Right atrium auricular region (tissue), 2 donors: ENCODE results near the gene HSCB. TPM values are rescaled to one million over a fixed set of nuclear protein-coding genes. Genes with fewer than 3 reads are reported as not detected.
"Not testable (repeated sequence)": the region's sequence is repeated elsewhere in the genome, so short reads cannot be mapped to it uniquely, and the experiment has no call there.

Experiments
- DNase-seq: peaks from one replicate; pipeline ENCODE4 v3.0.0-alpha.2; 2019; ENCODE audit warnings: low spot score
- H3K27ac ChIP-seq, 2 donors: fragments of 200-600 bp; sonication (generic); 1 replicate in 1 of 2; 2 replicates in 1 of 2; pipeline ENCODE4 v1.5.1; 2016 to 2019
- H3K27me3 ChIP-seq, 2 donors: fragments of 200-600 bp; sonication (generic); one replicate each; pipeline versions ENCODE4 v1.5.1 to v1.6.0; 2017 to 2019
- H3K36me3 ChIP-seq: fragments of 200-600 bp; sonication (generic); one replicate; pipeline ENCODE4 v1.5.1; 2016
- H3K4me1 ChIP-seq, 2 donors: fragments of 200-600 bp; sonication (generic); one replicate each; pipeline versions ENCODE4 v1.5.1 to v1.6.0; 2017 to 2019
- H3K4me3 ChIP-seq, 2 donors: fragments of 200-600 bp; sonication (generic); 1 replicate in 1 of 2; 2 replicates in 1 of 2; pipeline ENCODE4 v1.5.1; 2017 to 2019; ENCODE audit warnings: mild to moderate bottlenecking in 1 of 2, moderate library complexity in 1 of 2
- H3K9me3 ChIP-seq, 2 donors: fragments of 200-600 bp; sonication (generic); one replicate each; pipeline ENCODE4 v1.5.1; 2019
- total RNA-seq, 2 donors: library from RNA; depleted of rRNA; stranded (reverse); fragments of >200 nt; gene quantifications; one replicate each; pipeline ENCODE4 v1.1.0, GENCODE V29; 2016
- TF ChIP-seq, protein P1 (sequence below), 2 donors: fragments of 200-600 bp; sonication (generic); IDR thresholded peaks; one replicate each; pipeline ENCODE4 v1.5.1; 2019; ENCODE audit warnings: antibody characterized with exemption in 2 of 2

Gene HSCB
- total RNA-seq, 2 donors from 2014 or later: 11.9 to 12.6 TPM

DNA sequence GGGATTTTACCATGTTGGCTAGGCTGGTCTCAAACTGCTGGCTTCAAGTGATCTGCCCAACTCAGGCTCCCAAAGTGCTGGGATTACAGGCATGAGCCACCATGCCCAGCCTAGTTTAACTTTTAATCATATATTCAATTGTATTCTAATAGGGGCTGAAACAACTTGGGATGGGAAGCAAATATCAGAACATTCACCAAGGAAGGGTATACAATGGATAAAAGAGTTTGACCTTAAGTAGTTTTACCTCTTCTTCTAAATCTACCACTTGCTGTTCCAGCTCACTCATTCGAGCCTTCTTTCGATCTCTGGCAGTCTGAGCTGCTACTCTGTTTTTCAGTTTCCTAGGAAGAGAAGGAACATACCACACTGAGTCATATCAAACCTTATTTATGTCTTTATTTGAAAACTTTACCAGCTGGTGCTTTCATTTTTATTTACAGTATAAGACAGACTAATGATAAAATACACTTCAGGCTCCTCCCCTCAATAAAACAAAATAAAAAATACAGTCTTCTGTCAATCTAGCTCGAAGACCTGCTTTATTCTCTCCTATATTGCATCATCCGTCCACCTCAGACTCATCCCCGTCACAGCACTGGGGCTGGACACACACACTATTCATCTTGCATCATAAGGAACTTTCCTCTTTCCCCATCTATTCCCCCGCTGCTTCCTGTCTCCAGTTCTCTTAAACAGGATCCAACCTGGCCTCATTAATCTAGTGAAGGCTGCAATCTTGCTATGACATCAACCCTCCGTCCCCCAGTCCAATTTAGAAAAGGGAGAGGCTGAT lies 57.2 kb downstream of the HSCB start:
- H3K4me3 ChIP-seq: peak overlapping the region; percentile 96 to 99
- peaks cover 0 to 60% of the 10 kb centered on the region in 2 donors for H3K4me1 ChIP-seq
- peak; percentile 89 for DNase-seq
- no peaks in the 10 kb centered on the region for H3K9me3 ChIP-seq
- TF ChIP-seq, protein P1, sequence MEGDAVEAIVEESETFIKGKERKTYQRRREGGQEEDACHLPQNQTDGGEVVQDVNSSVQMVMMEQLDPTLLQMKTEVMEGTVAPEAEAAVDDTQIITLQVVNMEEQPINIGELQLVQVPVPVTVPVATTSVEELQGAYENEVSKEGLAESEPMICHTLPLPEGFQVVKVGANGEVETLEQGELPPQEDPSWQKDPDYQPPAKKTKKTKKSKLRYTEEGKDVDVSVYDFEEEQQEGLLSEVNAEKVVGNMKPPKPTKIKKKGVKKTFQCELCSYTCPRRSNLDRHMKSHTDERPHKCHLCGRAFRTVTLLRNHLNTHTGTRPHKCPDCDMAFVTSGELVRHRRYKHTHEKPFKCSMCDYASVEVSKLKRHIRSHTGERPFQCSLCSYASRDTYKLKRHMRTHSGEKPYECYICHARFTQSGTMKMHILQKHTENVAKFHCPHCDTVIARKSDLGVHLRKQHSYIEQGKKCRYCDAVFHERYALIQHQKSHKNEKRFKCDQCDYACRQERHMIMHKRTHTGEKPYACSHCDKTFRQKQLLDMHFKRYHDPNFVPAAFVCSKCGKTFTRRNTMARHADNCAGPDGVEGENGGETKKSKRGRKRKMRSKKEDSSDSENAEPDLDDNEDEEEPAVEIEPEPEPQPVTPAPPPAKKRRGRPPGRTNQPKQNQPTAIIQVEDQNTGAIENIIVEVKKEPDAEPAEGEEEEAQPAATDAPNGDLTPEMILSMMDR (IDR thresholded peaks at IDR 0.05): no peak
- H3K36me3 ChIP-seq: peaks cover 48% of the 10 kb centered on the region
- peak overlapping the region; percentile 100 for H3K27ac ChIP-seq
- H3K27me3 ChIP-seq: no peaks in the 10 kb centered on the region

DNA sequence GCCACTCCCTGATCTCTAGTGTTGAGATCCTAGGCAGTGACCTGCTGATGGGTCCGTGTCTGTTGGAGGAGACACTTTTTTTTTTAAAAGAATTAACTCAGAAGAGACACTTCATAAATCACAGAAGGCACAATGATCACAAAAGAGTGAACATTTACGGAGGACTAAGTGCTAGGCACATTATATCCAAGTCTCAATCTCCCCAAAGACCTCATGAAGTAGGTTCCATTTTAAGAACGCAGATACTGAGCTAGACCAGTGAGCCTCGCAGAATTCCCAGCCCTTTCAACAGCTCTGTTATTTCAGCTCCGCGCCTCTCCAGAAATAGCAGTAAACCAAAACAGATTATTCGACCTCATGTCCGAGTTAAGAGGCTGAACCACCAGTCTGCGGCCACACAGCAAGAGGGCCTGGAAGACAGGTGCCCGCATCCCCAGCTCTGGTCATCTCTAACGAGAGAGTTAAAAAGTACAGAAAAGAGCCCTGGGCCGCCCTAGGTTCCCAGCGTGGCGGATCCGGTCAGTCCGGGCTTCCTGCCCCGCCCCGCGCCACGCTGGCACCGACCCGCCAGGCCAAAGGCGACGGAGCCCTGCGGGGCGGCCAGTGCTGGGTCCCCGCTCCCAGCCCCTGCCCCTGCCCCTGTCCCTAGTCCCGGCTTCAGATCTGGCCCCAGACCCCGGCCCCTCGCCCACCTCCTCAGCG lies 57.9 kb downstream of the HSCB start:
- Histone ChIP-seq H3K36me3 (peaks cover 41% of the 10 kb centered on the region), H3K27ac (peak overlapping the region; percentile 100), H3K27me3 (no peaks in the 10 kb centered on the region), H3K4me1 (peaks cover 0 to 60% of the 10 kb centered on the region in 2 donors), H3K9me3 (no peaks in the 10 kb centered on the region), H3K4me3 (peak overlapping the region; percentile 96 to 99)
- DNase-seq: peak; percentile 71
- TF ChIP-seq, protein P1 (IDR thresholded peaks at IDR 0.05): no peak

DNA sequence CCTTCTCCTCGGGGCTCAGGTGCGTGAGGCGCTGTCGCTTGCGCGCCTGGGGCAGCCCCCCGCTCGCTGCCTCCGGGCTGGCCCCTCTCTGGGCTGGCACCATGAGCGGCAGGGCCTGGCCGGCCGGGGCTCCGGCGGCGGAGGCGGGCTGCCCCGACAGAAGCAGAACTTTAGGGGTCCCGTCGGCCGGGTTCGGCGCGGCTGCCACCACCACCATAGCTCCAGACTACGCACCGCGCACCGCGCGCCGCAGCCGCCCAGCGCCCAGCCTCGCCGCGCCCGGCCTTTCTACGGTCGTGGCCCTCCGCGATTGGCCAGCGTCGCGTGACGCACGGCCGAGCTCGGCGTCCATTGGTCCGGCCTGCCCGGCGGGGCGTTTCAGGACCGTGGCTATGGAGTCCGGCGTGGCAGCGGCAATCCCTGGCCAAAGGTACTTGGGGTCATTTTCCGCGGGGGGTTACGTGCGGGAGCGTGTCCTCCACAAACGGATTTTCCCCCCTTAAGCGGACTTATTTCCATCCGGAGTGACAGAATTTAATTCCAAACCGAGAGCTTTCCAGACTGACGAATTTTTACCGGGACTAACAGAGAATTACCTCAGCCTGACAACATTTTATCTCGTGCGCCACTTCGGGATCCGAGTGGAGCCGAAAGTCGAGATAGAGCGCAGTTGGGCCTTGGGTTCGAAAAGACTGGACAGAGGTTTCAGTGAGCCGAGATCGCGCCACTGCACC lies 58.6 kb downstream of the HSCB start, which contains the start of gene XBP1:
Gene XBP1 (minus strand): TSS at position 262 of the 734 bp plus-strand sequence.
- Histone ChIP-seq H3K27me3 (no peaks in the 10 kb centered on the region), H3K27ac (peak within 1 kb of the TSS; percentile 100), H3K36me3 (peaks cover 34% of the 10 kb centered on the region), H3K4me1 (peaks cover 0 to 57% of the 10 kb centered on the region in 2 donors), H3K4me3 (peak within 1 kb of the TSS; percentile 96 to 99), H3K9me3 (no peaks in the 10 kb centered on the region)
- TF ChIP-seq, protein P1 (IDR thresholded peaks at IDR 0.05): no peak
- DNase-seq: peak; percentile 97

- Histone ChIP-seq H3K4me1 (peaks cover 0 to 42% of the 10 kb centered on the region in 2 donors), H3K27ac (peak overlapping the region; percentile 100), H3K36me3 (peaks cover 18% of the 10 kb centered on the region), H3K9me3 (no peaks in the 10 kb centered on the region), H3K4me3 (peak overlapping the region in 1 of 2 donors; percentile 99), H3K27me3 (no peaks in the 10 kb centered on the region)
- no peak for DNase-seq
- TF ChIP-seq, protein P1 (IDR thresholded peaks at IDR 0.05): no peak
These were observed 60.2 kb downstream of the HSCB start for GRCh38 chr22:28801845-28802594.

DNA sequence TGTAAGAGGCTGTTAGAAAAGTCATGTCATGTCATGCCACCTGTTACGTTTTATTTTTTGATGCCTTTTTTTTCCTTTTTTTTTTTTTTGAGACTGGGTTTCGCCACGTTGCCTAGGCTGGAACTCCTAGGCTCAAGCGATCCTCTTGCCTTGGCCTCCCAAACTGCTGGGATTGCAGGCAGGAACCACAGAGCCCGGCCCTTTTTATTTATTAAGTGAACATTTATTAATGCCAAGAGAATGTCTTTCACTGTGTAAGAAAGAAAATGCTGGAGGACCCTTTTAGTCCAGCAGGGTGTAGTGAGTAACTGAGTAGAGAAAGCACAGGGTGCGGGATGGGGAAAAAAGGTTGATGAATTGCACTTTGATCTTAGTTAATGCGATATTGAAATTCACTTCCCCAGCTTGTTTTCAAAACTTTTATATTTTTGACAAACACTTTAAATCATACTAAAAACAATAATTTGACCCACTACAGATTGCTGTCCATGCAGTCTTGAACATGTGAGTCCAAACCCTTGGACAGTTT lies 60.8 kb downstream of the HSCB start:
- H3K27me3 ChIP-seq: no peaks in the 10 kb centered on the region
- peaks cover 12% of the 10 kb centered on the region for H3K36me3 ChIP-seq
- peaks cover 0 to 36% of the 10 kb centered on the region in 2 donors for H3K4me1 ChIP-seq
- DNase-seq: no peak
- H3K4me3 ChIP-seq: no peak overlapping the region
- H3K27ac ChIP-seq: peak overlapping the region in 1 of 2 donors; percentile 100
- no peaks in the 10 kb centered on the region for H3K9me3 ChIP-seq
- TF ChIP-seq, protein P1 (IDR thresholded peaks at IDR 0.05): no peak

- H3K9me3 ChIP-seq, DNase-seq, H3K4me3 ChIP-seq, H3K27ac ChIP-seq, H3K27me3 ChIP-seq, H3K36me3 ChIP-seq: not testable (repeated sequence)
- peaks cover 0 to 21% of the 10 kb centered on the region in 2 donors for H3K4me1 ChIP-seq
These were observed 63.6 kb downstream of the HSCB start for GRCh38 chr22:28805426-28805825.
